RWPE1 (cell line): ENCODE results near the gene CD47.

ENCODE experiments used
- CTCF ChIA-PET: fragments of 350-600 bp; sonication (Branson Sonifier 250); formaldehyde crosslinking; extraction: SDS; loops from one replicate; lab custom pipeline; 2021; lab: Yijun Ruan, JAX
- POLR2A ChIA-PET: fragments of 400-600 bp; formaldehyde crosslinking; extraction: SDS; loops from one replicate; lab custom pipeline; 2020; ENCODE audit warnings: antibody characterized with exemption; ENCODE audit not compliant: low non-redundant PET; lab: Yijun Ruan, JAX
- DNase-seq: peaks from one replicate; pipeline ENCODE4 v3.0.0; 2012; ENCODE audit warnings: low spot score
- H3K27ac ChIP-seq: fragments of 450-650 bp; 2 replicates; pipeline ENCODE4 v1.5.1; 2017
- TF ChIP-seq, protein P1 (sequence below): fragments of 450-650 bp; conservative IDR thresholded peaks from 2 replicates; pipeline ENCODE4 v1.5.1; 2017; ENCODE audit warnings: low read depth, mild to moderate bottlenecking

The CD47 gene

DNA sequence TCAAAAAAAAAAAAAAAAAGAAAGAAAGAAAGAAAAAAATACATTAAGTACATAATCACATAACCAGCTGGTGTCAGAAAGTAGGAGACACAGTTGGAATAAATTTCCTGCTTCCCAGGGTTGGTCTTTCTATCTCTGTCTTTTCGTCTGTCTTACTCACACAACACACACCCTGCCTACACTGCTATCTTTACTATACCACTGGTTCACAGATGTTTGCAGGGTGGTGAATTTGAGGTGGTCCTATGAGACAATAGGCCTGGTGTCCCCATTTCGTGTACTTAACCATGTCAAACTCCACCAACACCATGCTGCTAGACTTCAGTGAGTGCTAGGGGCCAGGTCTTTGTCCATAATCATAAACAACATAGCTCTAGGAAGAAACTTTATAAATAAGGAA lies 17.6 kb upstream of the CD47 start:
- CTCF ChIA-PET, result interaction anchor here (0.8 kb wide), 1 partner anchor 212 kb away, joined by 3 read pairs; no protein-coding TSS in a partner anchor
- no peak overlapping the region for H3K27ac ChIP-seq
- no peak for DNase-seq
- TF ChIP-seq, protein P1, sequence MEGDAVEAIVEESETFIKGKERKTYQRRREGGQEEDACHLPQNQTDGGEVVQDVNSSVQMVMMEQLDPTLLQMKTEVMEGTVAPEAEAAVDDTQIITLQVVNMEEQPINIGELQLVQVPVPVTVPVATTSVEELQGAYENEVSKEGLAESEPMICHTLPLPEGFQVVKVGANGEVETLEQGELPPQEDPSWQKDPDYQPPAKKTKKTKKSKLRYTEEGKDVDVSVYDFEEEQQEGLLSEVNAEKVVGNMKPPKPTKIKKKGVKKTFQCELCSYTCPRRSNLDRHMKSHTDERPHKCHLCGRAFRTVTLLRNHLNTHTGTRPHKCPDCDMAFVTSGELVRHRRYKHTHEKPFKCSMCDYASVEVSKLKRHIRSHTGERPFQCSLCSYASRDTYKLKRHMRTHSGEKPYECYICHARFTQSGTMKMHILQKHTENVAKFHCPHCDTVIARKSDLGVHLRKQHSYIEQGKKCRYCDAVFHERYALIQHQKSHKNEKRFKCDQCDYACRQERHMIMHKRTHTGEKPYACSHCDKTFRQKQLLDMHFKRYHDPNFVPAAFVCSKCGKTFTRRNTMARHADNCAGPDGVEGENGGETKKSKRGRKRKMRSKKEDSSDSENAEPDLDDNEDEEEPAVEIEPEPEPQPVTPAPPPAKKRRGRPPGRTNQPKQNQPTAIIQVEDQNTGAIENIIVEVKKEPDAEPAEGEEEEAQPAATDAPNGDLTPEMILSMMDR, result no peak
- POLR2A ChIA-PET, result no interaction called here

DNA sequence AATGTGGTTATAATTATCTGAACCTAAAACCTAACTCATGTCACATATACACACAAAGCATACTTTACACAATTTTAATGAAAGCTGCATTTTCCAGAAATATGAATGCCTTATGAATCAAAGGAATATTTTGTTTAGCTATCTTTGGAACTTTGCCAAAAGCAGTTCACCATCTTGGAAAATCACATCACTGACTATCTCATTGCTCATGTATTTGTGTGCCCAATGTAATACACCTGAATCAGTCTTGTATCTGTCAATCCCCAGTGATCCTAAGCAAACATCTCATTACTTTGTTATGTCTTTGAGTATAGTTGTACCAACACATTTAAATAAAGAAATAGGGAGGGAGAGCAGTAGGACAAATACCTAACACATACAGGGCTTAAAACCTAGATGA lies 15.6 kb upstream of the CD47 start:
- POLR2A ChIA-PET, result no interaction called here
- no peak overlapping the region for H3K27ac ChIP-seq
- DNase-seq, result no peak
- TF ChIP-seq, protein P1, result no peak
- CTCF ChIA-PET, result no interaction called here

DNA sequence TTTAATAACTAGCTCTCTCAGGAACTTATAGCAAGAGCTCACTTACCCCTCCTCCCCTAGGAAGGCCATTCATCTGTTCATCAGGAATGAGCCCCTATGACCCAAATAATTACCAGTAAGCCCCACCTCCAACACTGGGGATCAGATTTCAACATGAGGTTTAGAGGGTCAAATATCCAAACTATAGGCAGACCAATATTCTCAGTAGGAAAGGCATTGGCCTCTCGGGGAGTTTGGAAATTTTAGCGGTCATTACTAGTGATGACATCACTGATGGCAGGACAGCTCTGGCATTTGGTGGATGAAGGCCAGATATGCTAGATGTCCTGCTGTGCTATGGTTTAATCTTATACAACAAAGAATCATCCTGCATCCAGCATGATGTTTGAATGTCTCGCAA lies 15.2 kb upstream of the CD47 start:
- ChIA-PET POLR2A (no interaction called here), CTCF (no interaction called here)

DNA sequence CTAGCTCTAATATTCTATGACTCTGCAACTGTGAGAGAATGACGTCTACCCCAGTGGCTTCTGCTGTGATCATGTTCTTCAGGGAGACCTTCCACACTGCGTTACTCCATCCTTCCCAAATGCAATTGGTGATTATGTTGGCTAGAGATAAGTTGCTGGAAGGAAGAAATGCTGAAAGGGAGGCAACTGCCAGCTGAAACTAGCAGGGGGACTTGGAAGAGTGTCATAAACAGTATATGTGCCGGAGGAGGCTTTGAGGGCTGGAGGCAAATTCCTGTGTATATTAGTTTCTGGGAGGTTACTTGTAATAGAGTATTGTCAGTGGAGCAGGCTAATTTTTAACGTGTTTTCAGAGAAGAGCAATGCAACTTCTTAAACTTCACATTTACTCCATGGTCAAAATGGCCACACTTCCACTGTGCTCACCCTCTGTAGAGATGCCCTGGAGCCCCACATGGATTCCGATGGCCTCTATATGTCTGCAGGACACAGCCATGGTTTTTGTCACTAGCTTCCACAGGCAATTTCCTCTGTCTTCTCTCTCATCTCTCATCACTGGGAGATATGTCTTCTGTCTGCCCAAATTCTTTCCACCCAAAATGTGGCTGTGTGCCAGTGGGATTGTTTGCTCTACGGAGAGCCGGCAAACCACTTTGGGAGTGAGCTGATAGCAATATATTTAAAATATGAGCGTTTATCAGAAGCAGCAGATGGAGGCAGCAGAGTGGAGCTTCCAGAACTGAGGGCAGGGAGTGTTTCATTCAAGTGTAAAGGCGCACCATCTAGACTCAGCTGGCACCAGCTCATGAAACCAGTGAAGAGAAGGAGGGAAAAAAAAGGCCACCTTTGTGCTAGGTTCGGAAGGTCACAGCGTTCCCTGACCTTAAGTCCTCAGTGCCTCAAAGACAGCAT lies 13.3 kb upstream of the CD47 start:
- CTCF ChIA-PET, result no interaction called here
- H3K27ac ChIP-seq, result no peak overlapping the region
- no peak for DNase-seq
- TF ChIP-seq, protein P1, result no peak
- POLR2A ChIA-PET, result no interaction called here

More for the DNA sequence above, 15.2 kb upstream of the CD47 start:
- no peak overlapping the region for H3K27ac ChIP-seq
- TF ChIP-seq, protein P1, result no peak
- DNase-seq, result no peak

DNA sequence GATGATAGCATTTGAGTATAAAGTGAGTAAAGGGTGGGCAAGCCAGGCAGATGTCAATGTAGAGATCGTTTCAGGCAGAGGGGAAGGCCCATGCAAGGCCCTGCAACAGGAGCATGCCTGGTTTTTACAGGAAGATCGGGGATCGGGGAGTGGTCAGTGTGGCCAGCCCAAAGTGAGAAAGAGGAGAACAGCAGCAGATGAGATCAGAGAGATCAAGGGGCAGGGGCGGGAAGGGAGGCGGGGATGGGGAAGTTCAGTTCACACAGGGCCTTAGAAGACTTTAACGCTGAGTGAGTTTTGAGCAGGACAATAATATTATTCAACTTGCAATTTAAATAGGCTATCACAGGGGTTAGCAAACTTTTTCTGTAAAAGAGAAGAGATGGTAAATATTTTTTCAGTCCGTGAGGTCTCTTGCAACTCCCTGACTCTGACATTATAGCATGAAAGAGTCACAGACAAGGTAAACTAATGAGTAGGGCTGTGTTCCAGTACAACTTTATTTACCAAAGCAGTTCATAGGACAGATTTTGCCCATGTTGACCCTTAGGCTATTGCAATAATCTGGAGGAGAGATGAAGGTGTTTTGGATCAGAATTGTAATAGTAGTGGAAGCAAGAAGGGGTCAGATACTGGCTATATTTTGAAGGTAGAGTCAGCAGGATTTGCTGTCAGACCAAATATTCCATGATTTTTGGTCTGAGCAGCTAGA lies 12.4 kb upstream of the CD47 start:
- CTCF ChIA-PET, result no interaction called here
- H3K27ac ChIP-seq, result no peak overlapping the region
- TF ChIP-seq, protein P1, result no peak
- no peak for DNase-seq
- POLR2A ChIA-PET, result no interaction called here

DNA sequence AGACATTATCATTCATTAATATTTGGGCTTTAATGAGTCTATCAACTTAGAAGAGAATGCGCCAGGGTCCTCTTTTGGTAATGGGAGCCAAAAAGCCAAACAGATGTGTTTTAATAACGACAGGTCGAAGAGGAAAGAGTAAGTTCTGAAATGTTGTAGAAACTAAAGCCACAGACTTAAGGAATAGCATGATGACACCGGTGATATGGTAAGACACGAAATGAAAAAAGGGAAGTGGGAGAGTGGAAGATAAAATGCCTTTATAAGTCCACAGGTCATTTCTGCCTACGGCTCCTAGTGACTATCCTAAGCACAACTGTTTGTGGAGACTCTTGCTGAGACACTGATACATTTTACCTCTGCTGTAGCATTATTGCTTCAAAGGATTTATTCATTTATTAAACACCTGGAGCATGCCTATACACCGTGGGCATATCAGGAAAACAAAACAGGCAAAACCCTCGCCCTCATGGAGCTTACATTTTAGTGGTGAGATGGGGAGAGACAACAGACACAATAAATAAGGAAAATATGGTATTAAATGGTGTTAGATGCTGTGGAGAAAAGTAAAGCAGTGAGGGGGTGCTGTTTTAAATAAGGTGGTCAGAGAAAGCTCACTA lies 11.7 kb upstream of the CD47 start:
- H3K27ac ChIP-seq, result no peak overlapping the region
- DNase-seq, result no peak
- TF ChIP-seq, protein P1, result no peak
- CTCF ChIA-PET, result no interaction called here
- POLR2A ChIA-PET, result no interaction called here
